GM23338 (cell line): Measurements from ENCODE around the gene APH1A. TPM values are rescaled to one million over a fixed set of nuclear protein-coding genes. Genes with fewer than 3 reads are reported as not detected.

Experiments
- EZH2 ChIP-seq: fragments of 200-600 bp; sonication (generic); IDR thresholded peaks from one replicate; pipeline ENCODE4 v1.8.0; 2017; ENCODE audit warnings: antibody characterized with exemption, mild to moderate bottlenecking, low read depth; ENCODE audit not compliant: unreplicated experiment
- EZH2phosphoT487 ChIP-seq: fragments of 200-600 bp; sonication (generic); IDR thresholded peaks from one replicate; pipeline ENCODE4 v1.8.1; 2018; ENCODE audit warnings: antibody characterized with exemption; ENCODE audit not compliant: unreplicated experiment
- JUNB ChIP-seq: IDR thresholded peaks from one replicate; pipeline ENCODE4 v1.6.1; 2016; ENCODE audit warnings: antibody characterized with exemption; ENCODE audit not compliant: unreplicated experiment
- STAT1 ChIP-seq: IDR thresholded peaks from one replicate; pipeline ENCODE4 v1.6.1; 2016; ENCODE audit warnings: antibody characterized with exemption; ENCODE audit not compliant: unreplicated experiment
- ZNF114 ChIP-seq: fragments of 250-450 bp; sonication (Bioruptor Pico); IDR thresholded peaks from 2 replicates; pipeline ENCODE4 v1.5.0; 2020; ENCODE audit warnings: mild to moderate bottlenecking, moderate library complexity
- ZNF331 ChIP-seq: fragments of 250-450 bp; sonication (Bioruptor Pico); IDR thresholded peaks from 2 replicates; pipeline ENCODE4 v1.5.0; 2020; ENCODE audit warnings: low read depth, mild to moderate bottlenecking, moderate library complexity
- ZNF462 ChIP-seq: fragments of 250-450 bp; sonication (Bioruptor Pico); IDR thresholded peaks from 2 replicates; pipeline ENCODE4 v1.5.0; 2020; ENCODE audit warnings: mild to moderate bottlenecking, moderate library complexity
- polyA plus RNA-seq: library from polyadenylated mRNA; unstranded; fragments of >200 nt; fragmentation: Nextera tagmentation; extraction: Ambion mirVana; gene quantifications from 2 replicates; pipeline ENCODE4 v1.2.1, GENCODE V29; 2016
- total RNA-seq: library from RNA; depleted of rRNA; stranded (reverse); fragments of >200 nt; shearing (Covaris generic); gene quantifications from 2 replicates; pipeline ENCODE4 v1.2.3, GENCODE V29; 2014
- TF ChIP-seq, protein P1 (sequence below): IDR thresholded peaks from one replicate; pipeline ENCODE4 v1.6.1; 2018; ENCODE audit warnings: antibody characterized with exemption; ENCODE audit not compliant: unreplicated experiment

Gene APH1A
- total and polyA plus RNA-seq, 2 experiments from 2014 or later: 17.7 to 82.7 TPM

- TF ChIP-seq, protein P1, sequence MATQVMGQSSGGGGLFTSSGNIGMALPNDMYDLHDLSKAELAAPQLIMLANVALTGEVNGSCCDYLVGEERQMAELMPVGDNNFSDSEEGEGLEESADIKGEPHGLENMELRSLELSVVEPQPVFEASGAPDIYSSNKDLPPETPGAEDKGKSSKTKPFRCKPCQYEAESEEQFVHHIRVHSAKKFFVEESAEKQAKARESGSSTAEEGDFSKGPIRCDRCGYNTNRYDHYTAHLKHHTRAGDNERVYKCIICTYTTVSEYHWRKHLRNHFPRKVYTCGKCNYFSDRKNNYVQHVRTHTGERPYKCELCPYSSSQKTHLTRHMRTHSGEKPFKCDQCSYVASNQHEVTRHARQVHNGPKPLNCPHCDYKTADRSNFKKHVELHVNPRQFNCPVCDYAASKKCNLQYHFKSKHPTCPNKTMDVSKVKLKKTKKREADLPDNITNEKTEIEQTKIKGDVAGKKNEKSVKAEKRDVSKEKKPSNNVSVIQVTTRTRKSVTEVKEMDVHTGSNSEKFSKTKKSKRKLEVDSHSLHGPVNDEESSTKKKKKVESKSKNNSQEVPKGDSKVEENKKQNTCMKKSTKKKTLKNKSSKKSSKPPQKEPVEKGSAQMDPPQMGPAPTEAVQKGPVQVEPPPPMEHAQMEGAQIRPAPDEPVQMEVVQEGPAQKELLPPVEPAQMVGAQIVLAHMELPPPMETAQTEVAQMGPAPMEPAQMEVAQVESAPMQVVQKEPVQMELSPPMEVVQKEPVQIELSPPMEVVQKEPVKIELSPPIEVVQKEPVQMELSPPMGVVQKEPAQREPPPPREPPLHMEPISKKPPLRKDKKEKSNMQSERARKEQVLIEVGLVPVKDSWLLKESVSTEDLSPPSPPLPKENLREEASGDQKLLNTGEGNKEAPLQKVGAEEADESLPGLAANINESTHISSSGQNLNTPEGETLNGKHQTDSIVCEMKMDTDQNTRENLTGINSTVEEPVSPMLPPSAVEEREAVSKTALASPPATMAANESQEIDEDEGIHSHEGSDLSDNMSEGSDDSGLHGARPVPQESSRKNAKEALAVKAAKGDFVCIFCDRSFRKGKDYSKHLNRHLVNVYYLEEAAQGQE: no peak
- TF ChIP-seq ZNF114 (CRISPR knock-in tag): no peak
- no peak for TF ChIP-seq ZNF331 (CRISPR knock-in tag)
- no peak for TF ChIP-seq JUNB
- TF ChIP-seq STAT1: no peak
- no peak for TF ChIP-seq EZH2
- TF ChIP-seq EZH2phosphoT487: no peak
- TF ChIP-seq ZNF462 (CRISPR knock-in tag): no peak
These were observed 494 bp downstream of the APH1A start (continued) for GRCh38 chr1:150268340-150268704.
